ENCODE results near the gene HPCA. TPM values are rescaled to one million over a fixed set of nuclear protein-coding genes. Genes with fewer than 3 reads are reported as not detected.
A peak's percentile ranks its signal among the peaks of the same experiment; 100 is the strongest.

The HPCA gene
- 8.1 and 13.7 TPM in 2 replicates for polyA plus RNA-seq (2014; cell fraction: cytosol; rRNA removed)
- 4.5 TPM in 2 replicates for polyA plus RNA-seq (2014; cell fraction: nucleus; rRNA removed)

DNA sequence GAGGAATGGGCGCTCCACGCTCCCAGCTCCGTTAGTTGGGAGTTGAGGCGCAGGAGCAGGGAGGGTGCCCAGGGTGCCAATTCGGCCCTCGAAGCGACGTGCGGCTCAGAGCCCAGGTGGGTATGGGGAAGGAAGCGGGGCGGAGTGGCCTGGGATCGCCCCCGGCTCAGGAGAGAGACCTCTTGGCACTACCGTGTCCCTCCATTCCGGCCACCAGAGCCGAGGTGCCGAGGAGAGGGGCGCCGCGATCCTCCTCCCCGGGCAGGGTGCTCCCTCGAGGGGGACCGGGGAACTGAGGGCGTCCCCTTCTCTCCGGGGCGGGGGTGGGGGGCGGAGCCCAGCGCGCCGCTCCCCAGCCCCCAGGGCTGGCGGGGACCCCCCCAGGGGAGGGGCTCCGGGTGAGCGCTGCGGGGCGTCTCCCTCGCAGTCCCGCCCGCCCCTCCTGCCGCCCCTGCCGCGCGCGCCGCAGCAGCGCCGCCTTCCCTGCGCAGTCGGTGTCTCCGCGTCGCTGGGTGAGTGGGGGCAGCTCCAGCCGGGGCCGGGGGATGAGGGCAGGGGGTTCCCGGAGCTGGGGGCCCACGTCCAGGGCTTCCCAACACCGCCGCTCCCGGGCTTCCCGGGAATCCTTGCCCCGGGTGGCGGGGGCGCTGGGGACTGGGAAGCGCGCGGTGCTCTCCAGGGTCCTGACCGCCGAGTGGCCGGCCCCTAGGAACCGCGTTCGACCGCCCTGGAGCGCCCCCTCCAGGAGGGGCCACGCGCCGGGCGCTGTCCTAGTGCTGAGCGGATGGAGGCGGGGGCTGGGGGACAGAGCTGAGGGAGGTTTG lies at the start of gene HPCA:
Gene HPCA (plus strand): TSS at position 488 of the 824 bp plus-strand sequence. CDS start 2,408 bp downstream, outside the sequence.
- DNase-seq (ENCODE audit: low spot score): no peak

DNA sequence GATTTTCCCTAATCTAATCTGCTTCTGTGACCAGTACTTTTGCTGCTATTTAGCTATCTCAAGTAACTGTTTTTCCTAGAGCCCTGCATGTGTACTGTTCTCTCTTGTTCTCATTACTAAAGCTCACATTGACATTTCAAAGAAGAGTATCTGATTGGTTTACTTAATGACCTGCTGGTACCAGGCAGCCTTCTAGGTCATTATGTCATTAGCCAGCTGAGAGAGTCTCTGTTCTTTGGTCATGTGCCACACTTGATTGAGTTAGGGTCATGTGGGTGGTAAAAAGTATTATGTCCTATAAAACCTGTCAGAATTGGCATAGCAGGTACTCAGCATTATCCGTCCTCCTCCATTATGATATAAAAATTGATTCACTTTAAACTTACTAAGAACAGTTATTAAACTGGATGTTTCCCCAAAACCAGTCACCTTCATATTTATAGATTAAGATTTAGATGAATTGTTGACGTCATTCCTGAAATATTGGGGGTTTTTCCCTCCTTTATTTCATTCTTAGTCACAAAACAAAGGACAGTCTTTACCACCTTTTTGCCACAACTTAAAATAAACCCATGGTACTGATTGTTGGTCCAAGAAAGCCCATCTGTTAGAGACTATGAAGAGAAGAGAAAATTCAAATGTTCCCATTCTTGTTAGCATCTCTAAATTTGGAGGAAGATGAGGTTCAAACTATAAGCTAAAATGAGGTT lies 37.8 kb upstream of the HPCA start:
- DNase-seq (ENCODE audit: low spot score): peak; percentile 80

DNA sequence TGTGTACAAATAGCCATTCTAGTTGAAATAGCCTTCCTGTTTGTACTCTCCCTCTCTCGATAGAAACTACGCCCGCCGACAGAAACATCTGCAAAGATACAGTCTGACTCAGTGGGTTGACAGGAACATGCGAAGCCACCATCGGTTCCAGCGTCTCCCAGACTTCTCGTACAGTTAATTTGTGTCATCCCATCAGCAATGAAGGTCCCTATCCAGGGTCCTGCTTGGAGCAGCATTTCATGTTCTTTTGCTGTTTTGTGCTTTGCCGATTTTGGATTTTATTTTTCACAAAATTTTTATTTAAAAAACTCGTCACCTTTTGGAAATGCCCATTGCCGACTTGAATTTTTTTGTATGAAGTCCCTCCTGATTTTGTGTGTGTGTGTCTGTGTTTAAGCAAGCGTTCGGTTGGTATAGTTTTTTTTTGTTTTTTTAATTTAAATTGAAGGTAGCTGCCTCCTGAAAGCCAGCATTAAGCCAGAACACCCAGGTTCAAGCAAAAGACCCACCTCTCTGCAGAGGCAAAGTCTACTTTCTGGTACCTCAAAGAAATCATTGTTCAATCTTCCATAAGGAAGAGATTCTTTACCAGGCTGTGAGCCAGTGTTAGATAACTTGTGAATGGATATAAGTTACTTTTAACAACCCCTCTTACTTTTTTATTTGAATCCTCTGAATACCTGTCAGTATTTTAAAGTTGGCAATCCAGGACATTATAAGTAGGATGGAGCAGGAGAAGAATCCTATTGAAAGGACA lies 30.3 kb upstream of the HPCA start:
- DNase-seq (ENCODE audit: low spot score): no peak

DNA sequence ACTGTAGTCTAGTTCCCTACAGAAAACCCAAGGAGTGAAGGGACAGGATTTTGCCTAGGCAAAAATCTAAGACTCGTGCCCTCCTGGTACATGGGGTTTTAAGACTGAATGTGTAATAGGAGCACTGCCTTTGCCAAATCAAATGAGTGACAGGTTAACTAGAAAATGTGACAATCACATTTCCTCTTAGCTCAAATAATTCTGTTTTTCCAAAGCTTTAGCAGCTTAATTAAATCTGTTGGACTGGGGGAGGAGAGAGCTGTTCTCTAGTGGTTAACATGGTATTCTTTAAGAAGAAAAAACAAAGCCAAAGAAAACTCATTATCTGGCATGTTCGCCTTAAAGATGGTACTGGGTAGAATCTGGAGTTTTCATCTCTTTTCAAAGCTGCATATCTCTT lies 28.2 kb upstream of the HPCA start:
- DNase-seq (ENCODE audit: low spot score): no peak

DNA sequence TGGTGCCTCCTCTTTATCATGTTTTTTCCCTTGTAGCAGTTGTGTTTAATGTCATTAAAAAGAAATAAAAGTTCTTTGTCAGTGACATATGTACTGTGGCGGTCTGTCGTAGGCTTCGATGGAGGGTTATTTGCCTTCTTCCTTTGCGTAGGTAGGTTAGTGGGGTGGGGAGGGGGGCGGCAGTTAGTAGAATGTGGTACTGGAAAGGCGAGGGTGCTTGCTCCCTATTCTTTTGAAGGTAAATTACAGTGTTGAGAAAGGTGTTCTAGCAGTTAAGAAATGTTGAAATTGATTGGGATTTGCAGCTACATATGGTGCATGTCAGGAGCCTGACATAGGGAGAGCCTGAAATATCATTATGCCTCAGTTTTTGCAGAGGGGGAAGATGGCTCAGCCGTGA lies 27.5 kb upstream of the HPCA start:
- DNase-seq (ENCODE audit: low spot score): no peak

DNA sequence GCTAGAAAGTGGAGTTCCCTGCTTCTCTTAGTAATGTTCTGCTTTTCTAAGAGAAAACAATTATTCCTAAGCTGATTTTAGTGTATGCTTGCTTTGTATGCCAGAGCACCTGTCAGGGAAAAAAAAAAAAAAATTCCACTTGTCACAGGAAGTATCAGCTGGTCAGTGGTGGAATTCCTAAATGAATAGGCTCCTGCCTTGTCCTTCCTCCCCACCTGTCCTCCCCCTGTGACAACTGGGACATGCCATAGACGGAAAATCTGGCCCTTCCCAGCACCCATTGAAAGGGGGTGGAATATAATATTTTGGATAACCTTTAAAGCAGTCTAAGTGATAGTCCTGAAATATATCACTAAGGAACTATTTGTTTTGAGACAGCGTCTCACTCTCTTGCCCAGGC lies 26.4 kb upstream of the HPCA start:
- DNase-seq (ENCODE audit: low spot score): no peak

DNA sequence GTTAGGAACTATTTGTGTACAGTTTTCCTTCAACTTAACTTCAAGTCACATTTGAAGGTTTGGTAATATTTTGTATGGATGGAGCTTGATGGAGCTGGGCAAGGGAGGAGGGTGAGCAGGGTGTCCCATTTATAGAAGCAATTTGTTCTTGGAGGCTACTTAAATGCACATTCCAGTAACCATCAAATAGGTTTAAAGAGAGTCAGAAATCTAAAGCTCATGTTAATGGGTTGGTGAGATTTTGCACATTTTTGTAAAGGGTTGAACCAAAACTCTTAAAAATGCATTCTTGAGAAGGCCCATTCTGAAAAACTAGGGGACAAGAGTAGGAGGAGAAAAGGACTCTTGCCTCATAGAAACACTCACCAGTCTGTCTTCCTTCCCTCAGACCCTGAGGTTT lies 25.7 kb upstream of the HPCA start:
- DNase-seq (ENCODE audit: low spot score): no peak

DNA sequence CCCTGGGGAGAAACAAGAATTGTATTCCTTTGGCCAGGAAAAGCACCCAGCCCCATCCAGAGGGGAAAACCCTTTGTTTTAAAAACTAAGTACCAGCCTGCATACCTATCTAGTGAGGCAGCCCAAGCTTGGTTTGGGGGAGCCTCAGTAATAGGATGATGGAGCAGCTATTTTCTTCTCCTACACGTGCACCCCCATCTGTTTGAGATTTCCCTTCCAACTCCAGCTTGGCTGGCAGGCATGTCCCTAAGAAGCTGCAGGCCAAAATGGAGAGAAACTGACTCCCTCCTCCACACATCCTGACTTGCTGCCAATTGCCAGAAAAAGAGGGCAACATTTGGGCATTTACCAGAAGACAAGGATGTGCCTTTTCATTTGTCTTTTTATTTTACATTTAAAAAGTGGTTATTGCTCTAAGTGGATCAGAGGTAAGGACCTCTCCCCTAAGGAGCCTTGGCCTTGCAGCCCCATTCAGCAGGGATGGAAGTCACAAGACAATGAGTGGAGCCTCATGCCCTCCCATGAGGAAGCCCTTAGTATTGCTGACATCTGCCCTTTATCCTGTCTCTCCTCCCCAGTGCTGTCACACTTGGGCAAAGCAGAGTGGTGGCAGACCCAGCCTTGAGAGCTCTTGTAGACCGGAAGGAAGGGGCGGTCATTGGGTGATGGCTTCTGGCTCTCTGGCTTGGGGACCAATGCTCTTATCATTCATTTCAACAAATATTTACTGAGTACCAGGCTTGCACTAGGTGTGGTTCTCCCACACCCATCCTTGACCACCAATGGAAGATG lies 24.2 kb upstream of the HPCA start:
- no peak for DNase-seq (ENCODE audit: low spot score)

DNA sequence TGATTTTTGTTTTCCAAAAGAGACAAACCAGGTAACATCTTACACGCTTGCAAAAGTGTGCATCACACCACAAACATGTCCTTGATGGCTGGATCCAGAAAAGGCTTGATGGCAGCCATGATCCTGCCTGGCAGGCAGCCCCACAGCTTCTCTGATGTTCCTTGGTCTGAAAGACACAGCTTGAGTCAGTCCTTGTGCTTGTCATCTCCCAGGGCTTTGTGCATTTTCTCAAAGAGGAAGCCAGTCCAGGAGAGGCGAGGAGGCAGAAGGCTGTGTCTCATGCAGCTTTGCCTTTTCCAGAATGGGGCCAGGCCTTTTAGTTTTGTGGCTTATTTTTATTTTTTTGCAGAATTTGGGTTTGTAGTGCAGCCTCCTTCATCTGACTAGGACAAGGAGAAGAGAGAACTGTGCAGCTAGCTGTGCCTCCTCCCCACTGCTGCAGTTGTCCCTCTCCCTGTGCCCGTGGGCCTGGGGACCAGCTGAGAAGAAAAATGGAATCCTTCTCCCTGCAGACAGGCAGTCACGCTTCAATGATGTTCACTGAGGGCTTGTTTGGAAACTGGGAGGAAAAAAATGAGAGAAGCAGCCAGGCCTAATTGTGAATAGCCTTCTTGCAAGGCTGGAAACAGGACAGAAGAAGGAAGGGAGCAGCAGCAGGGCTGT lies 22.9 kb upstream of the HPCA start:
- DNase-seq (ENCODE audit: low spot score): no peak

DNA sequence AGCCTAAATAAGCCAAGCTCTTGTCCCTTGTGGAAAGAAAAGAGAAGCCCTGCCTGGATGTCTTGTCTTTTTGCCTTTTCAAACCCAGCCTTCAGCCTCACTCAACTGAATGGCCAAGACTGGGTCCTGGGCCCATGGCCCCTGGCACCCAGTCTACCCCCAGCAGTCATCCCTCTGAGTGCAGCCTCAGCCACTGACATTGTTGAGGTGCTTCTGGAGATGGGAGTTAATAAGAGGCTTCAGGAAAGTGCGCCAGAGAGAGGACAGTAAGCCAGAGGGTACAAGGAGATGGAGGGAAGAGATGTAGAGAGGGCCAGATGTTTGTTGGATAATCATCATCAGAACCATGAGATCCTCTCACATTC lies 22.4 kb upstream of the HPCA start:
- no peak for DNase-seq (ENCODE audit: low spot score)

DNA sequence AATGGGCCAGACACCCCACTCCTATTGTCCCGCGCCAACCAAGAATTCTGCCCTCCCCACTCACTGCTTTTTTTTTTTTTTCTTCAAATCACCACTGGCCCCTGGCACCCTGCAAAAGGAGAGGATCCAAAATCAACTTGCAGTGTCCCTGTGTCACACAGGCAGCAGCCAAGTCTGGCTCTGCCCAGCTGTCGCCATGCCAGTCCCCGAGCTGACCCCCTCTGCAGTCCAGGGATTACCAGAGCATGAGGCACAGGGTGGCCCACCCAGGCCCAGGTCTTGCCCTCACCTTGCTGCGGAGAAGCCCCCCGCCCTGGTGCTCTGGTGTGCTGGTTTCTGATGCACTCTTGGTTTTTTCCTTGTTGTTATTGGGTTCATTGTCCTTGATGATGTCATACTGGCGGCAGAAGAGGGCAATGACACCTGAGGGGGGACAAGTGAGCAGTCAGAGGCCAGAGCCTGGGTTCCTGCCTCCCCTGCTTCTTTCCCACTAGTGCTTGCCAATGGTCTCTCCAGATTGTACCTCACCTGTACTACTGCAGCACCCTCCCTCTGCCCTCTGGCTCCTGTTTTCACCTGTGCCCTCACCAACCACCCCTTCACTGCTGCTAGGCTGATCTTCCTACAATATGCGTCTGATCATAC lies 21.8 kb upstream of the HPCA start:
- no peak for DNase-seq (ENCODE audit: low spot score)

DNA sequence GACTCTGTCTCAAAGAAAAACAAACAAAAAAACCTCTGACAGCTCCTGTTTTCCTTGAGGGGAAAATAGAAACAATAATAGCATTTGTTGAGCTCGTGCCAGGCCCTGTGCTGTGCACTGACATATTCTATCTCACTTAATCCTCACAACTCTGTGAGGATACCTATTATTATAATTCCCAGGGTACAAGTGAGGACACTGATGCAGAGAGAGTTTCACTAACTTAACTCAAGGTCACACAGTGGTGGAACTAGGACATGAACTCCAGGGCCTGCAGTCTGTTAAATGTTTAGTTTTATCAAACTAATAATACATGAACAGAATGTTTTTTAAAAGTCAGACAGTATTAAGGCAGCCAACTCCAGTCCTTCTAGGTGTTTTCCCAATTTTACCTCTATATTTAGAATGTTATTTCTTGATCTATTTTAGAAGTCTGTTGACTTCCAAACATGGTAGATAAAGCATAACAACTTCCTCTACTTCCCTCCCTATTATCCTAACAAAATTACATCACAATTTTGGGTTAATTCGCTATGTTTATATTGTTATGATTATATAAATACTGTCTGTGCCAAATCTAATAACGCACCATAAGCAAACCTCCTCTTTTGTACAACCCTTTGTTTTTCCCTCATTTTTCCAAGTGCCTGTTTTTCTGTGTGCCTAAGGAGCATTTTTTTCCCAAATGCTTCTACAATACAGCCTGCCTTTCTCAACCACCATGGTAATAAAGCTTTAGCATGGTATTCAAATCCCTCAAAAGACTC lies 20.5 kb upstream of the HPCA start:
- no peak for DNase-seq (ENCODE audit: low spot score)

DNA sequence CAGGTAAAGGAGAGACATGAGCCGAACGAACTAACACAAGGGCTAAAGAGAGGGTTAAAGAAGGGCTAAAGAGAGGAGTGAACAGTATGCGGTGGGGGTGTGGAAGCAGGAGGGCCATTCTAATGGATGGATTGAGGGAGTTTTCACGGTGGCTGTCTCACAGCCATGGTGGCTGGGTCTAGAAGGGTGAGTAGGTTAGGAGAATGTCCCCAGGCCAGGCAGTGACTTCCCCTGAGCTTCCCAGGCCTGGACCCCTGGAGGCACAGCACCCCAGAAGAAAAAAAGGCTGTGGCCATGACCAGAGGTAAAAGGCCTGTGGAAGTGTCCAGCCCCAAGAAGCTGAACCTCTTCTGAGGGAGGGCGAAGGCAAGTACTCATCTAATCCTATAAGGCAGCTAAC lies 19.1 kb upstream of the HPCA start:
- DNase-seq (ENCODE audit: low spot score): no peak

DNA sequence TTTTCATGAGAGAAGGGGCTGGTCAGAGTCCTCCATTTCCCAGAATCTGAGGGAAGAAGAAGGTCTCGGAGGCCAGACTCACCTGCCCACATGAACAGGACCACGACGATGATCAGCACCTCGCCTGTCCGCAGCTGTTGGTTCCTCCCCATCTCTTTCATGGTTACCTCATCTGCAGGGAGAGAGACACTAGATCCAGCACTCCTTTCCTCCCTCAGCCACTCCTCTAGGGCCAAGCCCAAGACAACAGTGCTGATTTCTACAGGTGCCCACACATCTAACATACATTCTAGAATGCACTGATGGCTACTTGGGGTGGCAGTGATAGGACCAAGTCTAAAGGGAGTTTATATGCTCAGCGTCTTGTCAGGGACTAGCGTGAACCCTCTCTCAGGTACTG lies 18.6 kb upstream of the HPCA start:
- no peak for DNase-seq (ENCODE audit: low spot score)

DNA sequence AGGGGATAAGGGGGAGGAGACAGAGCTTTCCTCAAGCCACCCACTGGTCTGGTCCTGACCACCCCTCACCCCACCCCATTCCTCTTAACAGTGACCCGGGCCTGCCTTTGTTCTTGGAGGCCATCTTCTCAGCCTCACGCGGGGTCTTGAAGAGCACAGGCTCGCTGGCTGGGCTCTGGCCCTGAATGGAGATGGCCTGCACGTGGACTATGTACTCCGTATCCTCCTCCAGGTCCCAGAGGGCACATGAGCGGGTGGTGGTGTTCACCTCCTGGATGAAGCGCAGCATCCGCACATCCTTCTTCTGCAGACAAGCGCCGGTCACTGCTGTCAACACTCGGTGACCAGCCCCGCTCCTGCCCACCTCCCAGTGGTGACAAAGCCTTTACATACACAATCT lies 18.2 kb upstream of the HPCA start:
- no peak for DNase-seq (ENCODE audit: low spot score)

DNA sequence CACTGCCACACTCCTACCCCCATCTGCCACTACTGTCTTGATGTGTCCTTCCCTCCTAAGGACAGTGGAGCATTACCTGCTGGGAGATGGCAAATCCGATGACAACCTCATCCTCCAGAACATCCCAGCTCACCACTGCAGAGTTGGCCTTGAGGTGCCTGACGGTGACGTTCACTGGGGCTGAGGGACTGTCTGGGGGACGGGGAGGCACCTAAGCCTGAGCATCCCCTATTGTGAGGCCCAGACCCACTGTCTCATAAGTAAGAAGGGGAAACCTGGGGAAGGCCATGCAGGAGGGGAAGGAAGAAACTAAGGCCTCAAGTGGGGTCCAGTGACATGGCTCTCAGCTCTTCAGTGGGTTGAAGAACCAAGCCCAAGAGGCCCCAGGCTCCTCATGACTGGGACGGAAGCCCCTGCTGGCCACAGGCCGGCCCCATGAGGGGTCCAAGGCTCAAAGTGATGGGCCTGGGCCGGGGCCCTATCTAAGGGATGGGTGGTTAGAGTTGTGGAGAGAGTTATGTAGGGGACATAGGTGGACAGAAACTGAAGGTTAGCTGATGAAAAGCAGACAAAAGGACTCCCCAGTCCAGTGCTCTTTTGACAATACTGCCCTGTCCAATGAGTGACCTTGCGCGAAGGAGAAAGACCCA lies 17.4 kb upstream of the HPCA start:
- DNase-seq (ENCODE audit: low spot score): no peak

DNA sequence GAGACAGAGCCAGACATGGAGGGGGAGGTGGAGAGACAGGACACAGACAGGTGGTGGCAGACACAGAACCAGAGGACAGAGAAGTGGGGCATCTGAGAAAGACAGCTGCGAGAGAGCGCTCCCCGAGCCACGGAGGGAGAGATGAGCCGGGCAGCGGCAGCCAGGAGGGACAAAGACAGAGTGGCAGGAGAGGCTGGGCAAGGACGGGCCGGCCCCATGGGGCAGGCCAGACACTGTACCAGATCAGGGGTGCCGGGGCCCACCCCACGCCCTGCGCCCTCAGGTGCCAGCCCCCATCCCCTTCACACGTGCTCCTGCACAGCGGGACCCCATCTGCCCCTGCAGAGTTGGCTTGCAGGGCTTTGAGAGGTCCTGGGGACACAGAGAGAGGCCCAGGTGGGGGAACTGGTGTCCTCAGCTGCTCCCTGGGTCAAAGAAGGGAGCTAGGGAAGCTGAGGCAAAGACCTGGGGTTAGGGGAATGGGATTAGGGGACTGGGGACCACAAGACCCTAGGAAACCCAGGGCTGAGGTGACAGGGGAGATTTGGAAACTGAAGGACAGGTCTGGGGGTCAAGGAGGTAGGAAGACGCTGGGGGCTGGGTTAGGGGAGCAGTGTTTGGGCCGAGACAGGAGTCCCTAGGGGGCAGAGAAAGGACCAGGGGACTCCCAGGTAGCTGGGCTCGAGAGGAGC lies 16.2 kb upstream of the HPCA start:
- no peak for DNase-seq (ENCODE audit: low spot score)

DNA sequence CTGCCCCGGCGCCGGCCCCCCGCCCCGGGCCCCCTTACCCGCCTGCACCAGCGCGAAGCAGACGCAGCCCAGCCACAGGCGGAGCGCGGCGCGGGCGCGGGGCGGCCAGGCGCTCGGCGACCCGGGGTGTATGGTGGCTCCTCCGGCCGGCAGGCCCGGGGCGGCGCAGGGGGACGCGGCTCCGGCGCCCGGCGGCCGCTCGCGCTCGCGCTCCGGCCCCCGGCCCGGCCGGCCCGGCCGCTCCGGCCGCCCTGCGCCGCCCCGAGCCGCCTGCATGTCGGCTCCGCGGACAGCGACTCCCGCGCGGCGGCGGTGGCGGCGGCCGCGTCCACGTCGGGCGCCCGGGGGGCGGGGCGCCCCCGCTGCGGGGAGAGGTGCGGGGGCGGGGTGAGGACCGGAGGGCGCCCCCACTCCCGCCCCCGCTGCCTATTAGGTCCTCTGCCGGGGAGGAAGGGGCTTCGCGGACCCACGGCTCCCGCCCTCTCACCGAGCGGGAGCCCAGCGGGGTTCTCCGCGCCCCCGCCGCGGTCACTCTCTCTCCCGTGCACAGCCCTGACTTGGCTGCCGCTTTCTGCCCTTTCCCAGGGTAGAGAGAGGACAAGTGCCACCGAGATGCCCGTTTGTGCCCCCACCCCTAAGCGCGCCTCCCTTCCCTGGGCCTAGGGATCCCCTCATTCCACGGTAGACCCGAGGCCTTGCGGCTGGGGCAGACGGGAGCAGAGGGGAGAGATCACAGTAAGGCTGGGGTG lies 15.5 kb upstream of the HPCA start, which contains the start of gene FNDC5:
Gene FNDC5 (minus strand): TSS at position 298 of the 749 bp plus-strand sequence.
- no peak for DNase-seq (ENCODE audit: low spot score)
